ENCODE measurements around the gene BLVRB. TPM values are rescaled to one million over a fixed set of nuclear protein-coding genes. Genes with fewer than 3 reads are reported as not detected.
"Not testable (repeated sequence)": the region's sequence is repeated elsewhere in the genome, so short reads cannot be mapped to it uniquely, and the experiment has no call there.

The BLVRB gene
- total RNA-seq, 1 donor from 2014 or later, result 132 TPM

- TF ChIP-seq CTCF (IDR thresholded peaks at IDR 0.05), result no peak
- Histone ChIP-seq H3K27me3 (no peaks in the 10 kb centered on the region), H3K27ac (no peak overlapping the region), H3K4me1 (no peaks in the 10 kb centered on the region), H3K9me3 (no peaks in the 10 kb centered on the region), H3K4me3 (no peak overlapping the region), H3K36me3 (no peaks in the 10 kb centered on the region)
- no peak for ATAC-seq
- no peak for DNase-seq
- intact Hi-C loops (cut with DNase I), result no loop called here
These were observed 37.2 kb upstream of the BLVRB start for GRCh38 chr19:40502647-40503319.

GRCh38 chr19:40502081-40502480, 36.5 kb upstream of the BLVRB start:
- Histone ChIP-seq H3K27me3 (no peaks in the 10 kb centered on the region), H3K4me3 (no peak overlapping the region), H3K27ac (no peak overlapping the region), H3K4me1 (no peaks in the 10 kb centered on the region), H3K9me3 (no peaks in the 10 kb centered on the region), H3K36me3 (no peaks in the 10 kb centered on the region)
- ATAC-seq, result no peak
- no peak for TF ChIP-seq CTCF (IDR thresholded peaks at IDR 0.05)
- intact Hi-C loops (cut with DNase I), result no loop called here
- DNase-seq, result no peak

GRCh38 chr19:40501599-40501998, 36.1 kb upstream of the BLVRB start:
- Histone ChIP-seq H3K36me3 (no peaks in the 10 kb centered on the region), H3K27me3 (no peaks in the 10 kb centered on the region), H3K27ac (no peak overlapping the region), H3K4me3 (no peak overlapping the region), H3K9me3 (no peaks in the 10 kb centered on the region), H3K4me1 (no peaks in the 10 kb centered on the region)
- ATAC-seq, result no peak
- no peak for DNase-seq
- intact Hi-C loops (cut with DNase I), result no loop called here
- no peak for TF ChIP-seq CTCF (IDR thresholded peaks at IDR 0.05)

GRCh38 chr19:40500678-40501530, 35.4 kb upstream of the BLVRB start:
- H3K27ac ChIP-seq; H3K9me3 ChIP-seq; H3K4me3 ChIP-seq; intact Hi-C loops (cut with DNase I); ATAC-seq; DNase-seq; H3K36me3 ChIP-seq; H3K27me3 ChIP-seq; H3K4me1 ChIP-seq: not testable (repeated sequence)

- no peaks in the 10 kb centered on the region for H3K27me3 ChIP-seq
- H3K27ac ChIP-seq, result no peak overlapping the region
- no peaks in the 10 kb centered on the region for H3K9me3 ChIP-seq
- ATAC-seq (no peak), DNase-seq (no peak)
- intact Hi-C loops (cut with DNase I), result no loop called here
- H3K36me3 ChIP-seq, result no peaks in the 10 kb centered on the region
- no peaks in the 10 kb centered on the region for H3K4me1 ChIP-seq
- no peak for TF ChIP-seq CTCF (IDR thresholded peaks at IDR 0.05)
- H3K4me3 ChIP-seq, result no peak overlapping the region
These were observed 33.8 kb upstream of the BLVRB start for GRCh38 chr19:40499320-40499719.

GRCh38 chr19:40497214-40497613, 31.7 kb upstream of the BLVRB start:
- H3K27ac ChIP-seq, result no peak overlapping the region
- DNase-seq (no peak), ATAC-seq (no peak)
- no peaks in the 10 kb centered on the region for H3K4me1 ChIP-seq
- H3K9me3 ChIP-seq, result no peaks in the 10 kb centered on the region
- H3K36me3 ChIP-seq, result no peaks in the 10 kb centered on the region
- intact Hi-C loops (cut with DNase I), result no loop called here
- TF ChIP-seq CTCF (IDR thresholded peaks at IDR 0.05), result no peak
- H3K27me3 ChIP-seq, result no peaks in the 10 kb centered on the region
- H3K4me3 ChIP-seq, result no peak overlapping the region
